ENCODE data around the gene MPI.
"Not testable (repeated sequence)": the region's sequence is repeated elsewhere in the genome, so short reads cannot be mapped to it uniquely, and the experiment has no call there.

MPI gene

GRCh38 chr15:74892313-74892712 is 2.5 kb downstream of the MPI start:
- DNase-seq: no peak

DNA sequence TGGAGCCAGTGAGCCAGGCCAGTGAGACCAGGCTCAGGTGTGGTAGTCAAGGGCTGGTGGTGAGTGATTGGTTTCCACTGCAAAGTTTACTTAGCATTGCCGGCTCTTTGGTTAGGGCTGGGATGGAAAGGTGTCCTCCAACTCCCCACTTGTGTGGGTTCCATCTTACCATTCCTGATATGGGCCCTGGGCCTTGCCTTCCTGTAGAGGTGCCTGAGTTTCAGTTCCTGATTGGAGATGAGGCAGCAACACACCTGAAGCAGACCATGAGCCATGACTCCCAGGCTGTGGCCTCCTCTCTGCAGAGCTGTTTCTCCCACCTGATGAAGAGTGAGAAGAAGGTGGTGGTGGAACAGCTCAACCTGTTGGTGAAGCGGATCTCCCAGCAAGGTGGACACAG is 3.1 kb downstream of the MPI start:
- DNase-seq: no peak

GRCh38 chr15:74893627-74894026 is 3.8 kb downstream of the MPI start:
- DNase-seq: peak; percentile 74

DNA sequence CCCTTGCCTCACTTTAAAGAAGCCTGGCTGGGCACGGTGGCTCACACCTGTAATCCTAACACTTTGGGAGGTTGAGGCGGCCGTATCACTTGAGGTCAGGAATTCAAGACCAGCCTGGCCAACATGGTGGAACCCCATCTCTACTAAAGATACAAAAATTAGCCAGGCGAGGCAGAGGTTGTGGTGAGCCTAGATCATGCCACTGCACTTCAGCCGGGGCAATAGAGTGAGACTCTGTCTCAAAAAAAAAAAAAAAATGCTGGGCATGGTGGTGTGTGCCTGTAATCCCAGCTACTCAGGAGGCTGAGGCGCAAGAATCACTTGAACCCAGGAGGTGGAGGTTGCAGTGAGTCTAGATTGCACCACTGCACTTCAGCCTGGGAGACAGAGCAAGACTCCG is 4.5 kb downstream of the MPI start:
- DNase-seq: not testable (repeated sequence)

DNA sequence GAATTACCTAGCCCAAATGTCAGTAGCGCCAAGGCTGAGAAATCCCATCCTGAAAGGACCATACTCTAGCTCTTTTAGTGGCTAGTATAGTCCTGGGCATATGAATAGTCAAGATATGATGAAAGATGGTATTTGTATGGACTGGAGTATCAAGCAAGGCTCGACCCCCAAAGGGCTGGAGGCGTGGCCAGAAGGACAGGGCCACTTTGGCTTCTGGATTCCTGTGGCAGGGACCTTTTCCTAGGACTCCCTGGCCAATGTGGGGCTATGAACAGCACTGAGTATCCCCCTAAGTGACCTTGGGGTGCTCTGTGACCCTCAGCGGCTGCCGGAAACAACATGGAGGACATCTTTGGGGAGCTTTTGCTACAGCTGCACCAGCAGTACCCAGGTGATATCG is 6.0 kb downstream of the MPI start:
- no peak for DNase-seq

DNA sequence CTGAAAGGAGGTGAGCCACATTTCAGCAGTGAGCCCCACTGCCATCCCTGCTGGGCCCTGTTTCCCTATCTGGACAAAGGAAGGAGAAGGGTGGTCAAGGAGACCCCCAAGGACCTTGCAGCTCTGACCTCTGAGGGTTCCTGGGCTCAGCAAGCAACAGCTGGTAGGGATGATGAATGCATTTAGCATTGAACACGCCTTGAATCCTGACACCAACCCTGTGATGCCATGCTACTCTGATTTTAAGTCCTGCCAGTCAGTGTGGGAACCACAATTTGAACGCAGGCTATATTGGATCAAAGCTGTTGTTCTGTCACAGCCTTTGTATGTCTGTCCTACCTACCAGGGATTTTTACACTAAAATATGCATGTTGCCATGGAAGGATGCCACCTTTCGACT is 6.5 kb downstream of the MPI start:
- no peak for DNase-seq

GRCh38 chr15:74897300-74897701 is 7.5 kb downstream of the MPI start:
- no peak for DNase-seq

DNA sequence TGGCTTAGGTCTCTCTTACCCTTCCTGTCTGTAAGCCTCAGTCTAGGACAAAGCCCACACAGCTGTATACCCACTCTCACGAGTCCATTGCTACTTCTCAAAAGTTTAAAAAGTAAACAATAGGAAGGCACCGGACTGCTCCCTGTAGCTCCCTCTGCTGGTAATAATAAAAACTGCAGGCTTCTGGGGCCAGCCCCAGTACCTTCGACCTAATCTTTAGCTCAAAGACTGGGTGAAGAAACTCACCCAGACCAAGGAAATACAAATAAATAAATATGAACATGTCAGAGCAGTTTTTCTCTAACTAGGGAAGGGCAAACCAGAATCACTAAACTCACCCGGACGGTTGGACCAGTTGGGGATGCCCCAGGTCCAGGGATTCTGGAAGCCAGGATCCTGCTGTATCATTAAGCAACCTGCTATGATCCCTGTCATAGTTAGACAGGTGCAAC is 11.8 kb downstream of the MPI start:
- DNase-seq: peak; percentile 82

- no peak for DNase-seq
Measured at GRCh38 chr15:74902295-74903075, 12.6 kb downstream of the MPI start.

GRCh38 chr15:74903676-74904075 is 13.8 kb downstream of the MPI start:
- no peak for DNase-seq

- no peak for DNase-seq
Measured at GRCh38 chr15:74904190-74904805, 14.5 kb downstream of the MPI start.

DNA sequence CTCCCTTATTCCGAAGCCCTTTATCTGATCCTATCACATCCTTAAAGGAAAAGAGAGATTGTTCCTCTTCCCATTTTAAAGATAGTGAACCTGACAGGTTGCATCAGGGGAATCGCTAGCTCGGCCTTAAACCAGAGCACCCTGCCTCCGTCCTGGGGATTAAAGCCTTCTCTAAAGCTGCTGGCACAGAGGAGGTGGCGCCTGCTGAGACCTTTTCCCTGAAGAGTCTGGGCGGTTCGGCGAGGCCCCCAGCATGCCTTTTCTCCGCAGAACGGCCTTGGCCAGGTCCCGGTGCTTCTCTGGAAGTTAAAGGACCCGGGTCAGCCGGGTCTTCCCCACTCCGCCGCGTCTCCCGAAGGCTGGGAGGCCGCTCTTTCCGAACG is 16.2 kb downstream of the MPI start:
- DNase-seq: peak; percentile 27

DNA sequence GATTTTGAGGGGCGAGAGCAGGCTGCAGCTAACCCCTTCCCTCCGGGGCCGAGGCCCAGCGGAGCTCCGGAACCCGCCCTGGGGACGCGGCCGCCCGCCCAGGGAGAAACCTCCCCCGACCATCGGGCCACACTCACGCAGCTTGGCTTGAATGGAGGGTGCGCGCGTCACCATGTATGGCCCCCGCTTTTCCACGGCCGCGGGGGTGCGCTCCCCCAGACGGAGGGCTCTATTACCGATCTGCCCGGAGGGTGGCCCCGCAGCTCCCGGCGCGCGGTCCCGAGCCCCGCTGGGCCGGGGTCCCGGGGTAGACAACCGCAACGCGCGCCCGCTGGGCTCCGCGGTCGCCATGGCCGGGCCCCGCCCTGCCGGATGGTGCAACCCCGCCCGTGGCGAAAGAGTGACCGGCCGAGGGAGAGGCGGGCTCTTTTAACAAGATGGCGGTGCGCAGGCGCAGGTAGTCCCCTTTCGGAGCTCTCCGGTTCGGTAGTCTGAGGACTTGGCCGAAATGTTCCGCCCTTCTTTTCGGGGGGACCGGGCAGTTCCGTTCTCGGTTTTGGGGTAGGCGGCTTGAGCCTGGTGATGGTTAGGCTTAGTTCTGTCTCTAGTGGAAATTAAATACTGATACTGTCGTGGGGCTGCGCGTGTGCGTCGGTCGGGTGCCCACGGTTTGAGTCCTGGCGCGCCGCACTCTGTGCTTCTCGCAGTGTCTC is 16.8 kb downstream of the MPI start, which contains the start of gene FAM219B:
TSS of gene FAM219B (minus strand) at position 402 of the 713 bp plus-strand sequence. CDS start at position 351, 51 bp downstream.
- DNase-seq: peak; percentile 79

DNA sequence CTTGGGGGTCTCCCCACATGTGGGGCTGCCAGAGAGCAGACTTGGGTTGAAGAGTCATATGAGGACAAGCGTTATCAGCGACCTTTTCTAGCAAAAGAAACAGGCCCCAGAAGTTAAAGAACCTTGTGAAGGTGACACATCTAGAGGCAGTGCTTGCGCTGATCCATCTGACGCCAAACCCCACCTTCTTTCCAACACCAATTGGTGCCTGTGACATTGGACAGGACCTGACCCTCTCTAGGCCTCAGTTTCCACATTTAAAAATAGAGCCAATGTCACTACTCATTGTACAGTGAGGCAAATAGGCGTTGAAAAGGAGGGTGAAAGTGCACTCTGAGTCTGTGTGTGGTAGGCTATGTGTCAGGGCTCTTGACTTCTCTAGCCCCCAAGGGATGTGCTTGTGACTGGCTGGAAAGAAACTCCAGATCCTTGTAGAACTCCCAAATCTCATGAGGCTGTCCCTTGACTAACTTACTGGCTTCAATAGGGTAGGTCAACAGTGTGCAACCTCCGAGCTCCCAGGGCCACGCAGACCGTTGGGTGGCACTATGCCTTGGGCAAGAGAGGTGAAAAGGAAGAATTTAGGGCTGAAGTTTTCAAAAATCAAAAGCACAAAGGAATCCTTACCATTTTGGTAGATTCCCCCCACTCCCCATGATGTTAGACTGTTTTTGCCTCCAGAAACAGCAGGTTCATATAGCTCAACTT is 17.5 kb downstream of the MPI start:
- DNase-seq: no peak

- no peak for DNase-seq
Measured at GRCh38 chr15:74908635-74909034, 18.8 kb downstream of the MPI start.

DNA sequence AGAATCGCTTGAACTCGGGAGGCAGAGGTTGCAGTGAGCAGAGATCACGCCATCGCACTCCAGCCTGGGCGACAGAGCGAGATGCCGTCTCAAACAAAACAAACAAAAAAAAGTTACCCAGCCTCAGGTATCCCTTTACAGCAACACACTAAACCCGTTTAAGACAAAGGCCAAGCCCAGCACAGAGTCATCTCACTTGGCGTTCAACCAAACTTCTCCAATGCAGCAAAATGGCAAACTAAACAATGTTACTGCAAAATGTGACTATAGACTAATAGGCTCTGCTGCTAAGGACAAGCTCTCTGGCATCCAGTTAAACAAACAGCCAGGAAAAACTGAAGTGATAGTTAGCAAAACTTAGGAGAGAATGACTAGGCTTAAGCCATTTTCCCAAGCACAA is 23.2 kb downstream of the MPI start:
- DNase-seq: no peak

- DNase-seq: not testable (repeated sequence)
Measured at GRCh38 chr15:74913799-74914198, 24.0 kb downstream of the MPI start.

- no peak for DNase-seq
Measured at GRCh38 chr15:74917676-74918075, 27.8 kb downstream of the MPI start.

DNA sequence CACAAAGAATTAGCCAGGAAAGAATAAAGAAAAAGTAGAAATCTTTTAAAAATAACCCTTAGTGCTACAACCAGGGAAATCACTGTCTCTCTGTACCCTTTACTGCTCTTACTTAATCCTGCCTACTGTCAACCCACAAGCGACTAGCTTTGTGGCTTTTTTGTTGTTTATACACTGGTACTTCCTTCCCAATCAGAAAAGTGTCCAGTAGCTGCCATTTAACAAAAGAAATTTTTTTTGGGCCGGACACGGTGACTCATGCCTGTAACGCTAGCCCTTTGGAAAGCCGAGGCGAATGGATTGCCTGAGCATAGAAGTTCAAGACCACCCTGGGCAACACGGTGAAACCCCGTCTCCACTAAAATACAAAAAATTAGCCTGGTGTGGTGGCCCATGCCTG is 30.6 kb downstream of the MPI start:
- no peak for DNase-seq

- DNase-seq: no peak
Measured at GRCh38 chr15:74924525-74924924, 34.7 kb downstream of the MPI start.

DNA sequence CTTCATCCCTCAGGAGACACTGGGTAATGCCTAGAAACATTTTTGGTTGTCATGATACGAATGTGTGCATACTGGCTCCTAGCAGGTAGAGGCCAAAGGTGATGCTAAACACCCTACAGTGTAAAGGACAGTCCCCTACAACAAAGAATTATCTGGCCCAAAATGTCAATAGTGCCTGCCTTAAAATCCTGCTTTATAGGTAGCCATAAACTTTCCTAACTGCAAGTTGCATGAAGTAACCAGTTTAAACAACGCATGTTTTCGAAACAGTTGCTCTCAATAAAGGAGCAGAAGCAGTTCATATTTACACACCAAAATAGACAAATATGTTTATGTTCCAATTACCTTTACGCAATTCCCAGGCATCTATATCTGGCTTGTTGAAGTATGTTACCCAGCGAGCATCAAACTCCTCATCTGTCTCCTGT is 38.9 kb downstream of the MPI start:
- DNase-seq: no peak

DNA sequence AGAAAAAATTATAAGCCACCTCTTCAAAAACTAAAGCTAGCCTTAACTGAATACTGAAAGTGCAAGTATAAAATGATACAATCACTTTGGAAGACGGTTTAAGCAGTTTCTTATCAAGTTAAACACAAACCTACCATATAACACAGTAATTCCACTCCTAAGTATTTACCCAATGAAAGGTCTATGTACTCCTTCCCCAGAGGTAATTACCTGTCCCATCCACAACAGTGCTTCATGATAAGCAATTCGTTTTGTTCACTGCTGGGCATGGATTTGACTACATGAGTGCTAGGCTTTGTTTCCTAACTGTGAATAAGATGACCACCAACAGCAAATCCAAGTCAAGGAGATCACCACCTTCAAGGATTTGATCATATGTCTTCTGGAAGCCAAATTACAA is 43.7 kb downstream of the MPI start:
- no peak for DNase-seq

GRCh38 chr15:74935193-74935592 is 45.4 kb downstream of the MPI start:
- DNase-seq: not testable (repeated sequence)

All from CD4-positive, alpha-beta T cell treated with Interleukin-12 subunit alpha and Interleukin-12 subunit beta, for 1 hour (primary cell).